OCI-LY1 (cell line): ENCODE results near the gene WDR5B.

Experiments
- H2AFZ ChIP-seq: fragments of 200-600 bp; sonication (generic), shearing (Covaris generic); 2 replicates; pipeline ENCODE4 v1.6.0; 2014; ENCODE audit warnings: antibody characterized with exemption, mild to moderate bottlenecking, low read length
- H3F3A ChIP-seq: fragments of 200-600 bp; sonication (generic), shearing (Covaris generic); 2 replicates; pipeline ENCODE4 v1.6.0; 2014; ENCODE audit warnings: mild to moderate bottlenecking, antibody characterized with exemption, low read length, moderate library complexity; ENCODE audit not compliant: insufficient read depth
- H3K27ac ChIP-seq: fragments of 200-600 bp; sonication (generic); 2 replicates; pipeline ENCODE4 v1.5.1; 2014; ENCODE audit warnings: low read length, mixed run types, mild to moderate bottlenecking, low read depth; ENCODE audit not compliant: poor library complexity, severe bottlenecking
- H3K27me3 ChIP-seq: fragments of 200-600 bp; sonication (generic); 2 replicates; pipeline ENCODE4 v1.6.0; 2014; ENCODE audit warnings: antibody characterized with exemption, mild to moderate bottlenecking, low read length, moderate library complexity; ENCODE audit not compliant: insufficient read depth
- H3K36me3 ChIP-seq: fragments of 200-600 bp; sonication (generic); 2 replicates; pipeline ENCODE4 v1.6.1; 2014; ENCODE audit warnings: mild to moderate bottlenecking, antibody characterized with exemption, low read length, moderate library complexity, mixed read lengths; ENCODE audit not compliant: insufficient read depth
- H3K4me1 ChIP-seq: fragments of 200-600 bp; sonication (generic); 2 replicates; pipeline ENCODE4 v1.5.1; 2014; ENCODE audit warnings: mild to moderate bottlenecking, low read length, moderate library complexity; ENCODE audit not compliant: insufficient read depth, severe bottlenecking
- H3K4me2 ChIP-seq: fragments of 200-600 bp; sonication (generic), shearing (Covaris generic); 2 replicates; pipeline ENCODE4 v1.6.1; 2014; ENCODE audit warnings: low read length
- H3K4me3 ChIP-seq: fragments of 200-600 bp; sonication (generic); 2 replicates; pipeline ENCODE4 v1.5.1; 2014; ENCODE audit warnings: low read length, low read depth, mild to moderate bottlenecking, mixed read lengths; ENCODE audit not compliant: poor library complexity, severe bottlenecking
- H3K79me2 ChIP-seq: fragments of 200-600 bp; shearing (Covaris generic); 2 replicates; pipeline ENCODE4 v1.6.1; 2016; ENCODE audit warnings: mixed run types, low read length, mixed read lengths; ENCODE audit not compliant: insufficient read depth
- H3K9ac ChIP-seq: fragments of 200-600 bp; sonication (generic), shearing (Covaris generic); 2 replicates; pipeline ENCODE4 v1.6.1; 2014; ENCODE audit warnings: mild to moderate bottlenecking, low read length, mixed read lengths
- H3K9me2 ChIP-seq: fragments of 200-600 bp; sonication (generic), shearing (Covaris generic); 2 replicates; pipeline ENCODE4 v1.6.1; 2014; ENCODE audit warnings: low read depth, mild to moderate bottlenecking, low read length, mixed read lengths
- H3K9me3 ChIP-seq: fragments of 200-600 bp; shearing (Covaris generic); 2 replicates; pipeline ENCODE4 v1.6.1; 2014; ENCODE audit warnings: low read length, mixed read lengths
- H4K20me1 ChIP-seq: fragments of 200-600 bp; sonication (generic), shearing (Covaris generic); 2 replicates; pipeline ENCODE4 v1.6.0; 2016; ENCODE audit warnings: mild to moderate bottlenecking, low read length; ENCODE audit not compliant: insufficient read depth
- CTCF ChIP-seq: fragments of 200-600 bp; sonication (generic), shearing (Covaris generic); IDR thresholded peaks from 2 replicates; pipeline ENCODE4 v1.5.1; 2017; ENCODE audit warnings: mild to moderate bottlenecking, antibody characterized with exemption, low read length, moderate library complexity, mixed read lengths
- EZH2 ChIP-seq: fragments of 200-600 bp; sonication (generic), shearing (Covaris generic); IDR thresholded peaks from 2 replicates; pipeline ENCODE4 v1.8.0; 2017; ENCODE audit warnings: borderline replicate concordance, mixed run types, mild to moderate bottlenecking, antibody characterized with exemption, low read length, moderate library complexity, mixed read lengths

The WDR5B gene

GRCh38 chr3:122398920-122399319 lies 16.9 kb downstream of the WDR5B start:
- H3K4me3 ChIP-seq: no peak overlapping the region
- H3K4me1 ChIP-seq: no peaks in the 10 kb centered on the region
- H3K9me2 ChIP-seq: no peaks in the 10 kb centered on the region
- no peaks in the 10 kb centered on the region for H3K79me2 ChIP-seq
- no peak overlapping the region for H3K4me2 ChIP-seq
- peaks cover 20% of the 10 kb centered on the region; the same call in 1 of the 2 replicates for H3K36me3 ChIP-seq
- H3K9me3 ChIP-seq: no peaks in the 10 kb centered on the region
- no peak for TF ChIP-seq CTCF
- TF ChIP-seq EZH2: no peak
- no peak overlapping the region for H3K27ac ChIP-seq
- H3K27me3 ChIP-seq: no peaks in the 10 kb centered on the region
- no peaks in the 10 kb centered on the region for H4K20me1 ChIP-seq
- H3K9ac ChIP-seq: no peak overlapping the region
- no peak overlapping the region for H2AFZ ChIP-seq
- H3F3A ChIP-seq: no peaks in the 10 kb centered on the region

GRCh38 chr3:122397201-122397600 lies 18.7 kb downstream of the WDR5B start:
- H3K4me3 ChIP-seq: no peak overlapping the region
- H2AFZ ChIP-seq: no peak overlapping the region
- no peak overlapping the region for H3K27ac ChIP-seq
- no peak for TF ChIP-seq EZH2
- no peak for TF ChIP-seq CTCF
- H3K4me2 ChIP-seq: no peak overlapping the region
- peaks cover 12% of the 10 kb centered on the region for H3K36me3 ChIP-seq
- H3K9ac ChIP-seq: no peak overlapping the region
- no peaks in the 10 kb centered on the region for H4K20me1 ChIP-seq
- H3F3A ChIP-seq: no peaks in the 10 kb centered on the region
- H3K9me3 ChIP-seq: no peaks in the 10 kb centered on the region
- no peaks in the 10 kb centered on the region for H3K4me1 ChIP-seq
- H3K9me2 ChIP-seq: no peaks in the 10 kb centered on the region
- H3K27me3 ChIP-seq: no peaks in the 10 kb centered on the region
- no peaks in the 10 kb centered on the region for H3K79me2 ChIP-seq

- H2AFZ ChIP-seq: no peak overlapping the region
- no peak overlapping the region for H3K27ac ChIP-seq
- no peak overlapping the region for H3K4me2 ChIP-seq
- H3K9me2 ChIP-seq: no peaks in the 10 kb centered on the region
- H4K20me1 ChIP-seq: no peaks in the 10 kb centered on the region
- H3K9ac ChIP-seq: no peak overlapping the region
- H3K4me1 ChIP-seq: no peaks in the 10 kb centered on the region
- no peak overlapping the region for H3K4me3 ChIP-seq
- TF ChIP-seq EZH2 (no peak), CTCF (no peak)
- H3K36me3 ChIP-seq: peaks cover 12% of the 10 kb centered on the region
- no peaks in the 10 kb centered on the region for H3K27me3 ChIP-seq
- H3K9me3 ChIP-seq: no peaks in the 10 kb centered on the region
- no peaks in the 10 kb centered on the region for H3F3A ChIP-seq
- H3K79me2 ChIP-seq: no peaks in the 10 kb centered on the region
Observed at GRCh38 chr3:122396511-122396910, 19.4 kb downstream of the WDR5B start.
